Measurements from ENCODE around the gene PPP6R1. TPM values are rescaled to one million over a fixed set of nuclear protein-coding genes. Genes with fewer than 3 reads are reported as not detected.

The PPP6R1 gene
- total RNA-seq, 1 donor = 38.9 TPM

GRCh38 chr19:55253842-55254624 is 4.8 kb downstream of the PPP6R1 start:
- DNase-seq (ENCODE audit: low read depth) = no peak
- H3K4me3 ChIP-seq (ENCODE audit: low read depth, low read length) = no peak overlapping the region
- TF ChIP-seq CTCF (IDR thresholded peaks at IDR 0.05; ENCODE audit: insufficient read depth, low read depth, low read length) = no peak

GRCh38 chr19:55252760-55253663 is 5.8 kb downstream of the PPP6R1 start:
- no peak overlapping the region for H3K4me3 ChIP-seq (ENCODE audit: low read depth, low read length)
- no peak for TF ChIP-seq CTCF (IDR thresholded peaks at IDR 0.05; ENCODE audit: insufficient read depth, low read depth, low read length)
- no peak for DNase-seq (ENCODE audit: low read depth)

- no peak for DNase-seq (ENCODE audit: low read depth)
- TF ChIP-seq CTCF (IDR thresholded peaks at IDR 0.05; ENCODE audit: insufficient read depth, low read depth, low read length) = no peak
- H3K4me3 ChIP-seq (ENCODE audit: low read depth, low read length) = no peak overlapping the region
Observed at GRCh38 chr19:55251341-55252081, 7.3 kb downstream of the PPP6R1 start.

- no peak overlapping the region for H3K4me3 ChIP-seq (ENCODE audit: low read depth, low read length)
- no peak for TF ChIP-seq CTCF (IDR thresholded peaks at IDR 0.05; ENCODE audit: insufficient read depth, low read depth, low read length)
- no peak for DNase-seq (ENCODE audit: low read depth)
Observed at GRCh38 chr19:55250262-55251036, 8.4 kb downstream of the PPP6R1 start.

GRCh38 chr19:55249841-55250240 is 9.0 kb downstream of the PPP6R1 start:
- no peak for DNase-seq (ENCODE audit: low read depth)

More at GRCh38 chr19:55249841-55250240, 9.0 kb downstream of the PPP6R1 start:
- no peak for TF ChIP-seq CTCF (IDR thresholded peaks at IDR 0.05; ENCODE audit: insufficient read depth, low read depth, low read length)
- H3K4me3 ChIP-seq (ENCODE audit: low read depth, low read length) = no peak overlapping the region

Measured in fibroblast of villous mesenchyme (primary cell).